Astrocyte of the cerebellum (primary cell): ENCODE measurements around the gene MCTP2.
"Not testable (repeated sequence)": the region's sequence is repeated elsewhere in the genome, so short reads cannot be mapped to it uniquely, and the experiment has no call there.

ENCODE experiments used
- DNase-seq: peaks from one replicate; pipeline ENCODE4 v3.0.0-alpha.2; 2011; ENCODE audit warnings: low read depth
- H3K4me3 ChIP-seq: 2 replicates; pipeline ENCODE4 v1.5.1; 2011; ENCODE audit warnings: mild to moderate bottlenecking, low read depth, low read length, moderate library complexity
- CTCF ChIP-seq: IDR thresholded peaks from 2 replicates; pipeline ENCODE4 v1.5.1; 2012; ENCODE audit warnings: low read length, low read depth, moderate library complexity, mild to moderate bottlenecking; ENCODE audit errors: missing control alignments
- in situ Hi-C: cut with HindIII; loops from 2 replicates; pipeline ENCODE4 v1.10.0; 2017; ENCODE audit warnings: low sequenced_read_pairs

MCTP2 gene

GRCh38 chr15:94240480-94240879, 9.1 kb downstream of the MCTP2 start:
- in situ Hi-C loops, result no loop called here
- no peak for DNase-seq
- no peak overlapping the region for H3K4me3 ChIP-seq
- TF ChIP-seq CTCF, result no peak

GRCh38 chr15:94242257-94242656, 10.9 kb downstream of the MCTP2 start:
- DNase-seq, result no peak
- H3K4me3 ChIP-seq, result no peak overlapping the region
- in situ Hi-C loops, result no loop called here
- no peak for TF ChIP-seq CTCF

GRCh38 chr15:94243003-94243402, 11.6 kb downstream of the MCTP2 start:
- DNase-seq, in situ Hi-C loops, H3K4me3 ChIP-seq: not testable (repeated sequence)

- DNase-seq, result no peak
- in situ Hi-C loops, result no loop called here
- no peak for TF ChIP-seq CTCF
- no peak overlapping the region for H3K4me3 ChIP-seq
These were observed 12.1 kb downstream of the MCTP2 start for GRCh38 chr15:94243418-94243817.

GRCh38 chr15:94246016-94246415, 14.7 kb downstream of the MCTP2 start:
- no peak overlapping the region for H3K4me3 ChIP-seq
- TF ChIP-seq CTCF, result no peak
- in situ Hi-C loops, result no loop called here
- DNase-seq, result no peak

- no peak for TF ChIP-seq CTCF
- in situ Hi-C loops, result no loop called here
These were observed 16.7 kb downstream of the MCTP2 start for GRCh38 chr15:94247789-94248638.

GRCh38 chr15:94250801-94251200, 19.4 kb downstream of the MCTP2 start:
- DNase-seq, result no peak
- in situ Hi-C loops, result no loop called here
- H3K4me3 ChIP-seq, result no peak overlapping the region
- no peak for TF ChIP-seq CTCF

More at GRCh38 chr15:94247789-94248638, 16.7 kb downstream of the MCTP2 start:
- DNase-seq, result no peak
- no peak overlapping the region for H3K4me3 ChIP-seq
